ENCODE results near the gene ACSM6. TPM values are rescaled to one million over a fixed set of nuclear protein-coding genes. Genes with fewer than 3 reads are reported as not detected.

ACSM6 gene
- total RNA-seq (5.1 TPM), polyA plus RNA-seq (0.96 TPM)
- long read RNA-seq, donor 1, partial matches to known transcripts = 0 of 2 reads
- long read RNA-seq, donor 1, other reads (novel, unspliced or antisense) = 0 of 2 reads
- long read RNA-seq, donor 2 = 0 reads
- long read RNA-seq, donor 3, partial matches to known transcripts = 6 of 8 reads
- long read RNA-seq, donor 3, other reads (novel, unspliced or antisense) = 0 of 8 reads
- long read RNA-seq, donor 4 = 0 reads
- long read RNA-seq, donor 5, partial matches to known transcripts = 0 of 5 reads
- long read RNA-seq, donor 5, other reads (novel, unspliced or antisense) = 0 of 5 reads
- long read RNA-seq, donor 6, partial matches to known transcripts = 0 of 3 reads
- long read RNA-seq, donor 6, other reads (novel, unspliced or antisense) = 0 of 3 reads
- long read RNA-seq, donor 7, partial matches to known transcripts = 5 of 5 reads
- long read RNA-seq, donor 7, other reads (novel, unspliced or antisense) = 0 of 5 reads
- long read RNA-seq, donor 8, partial matches to known transcripts = 0 of 1 reads
- long read RNA-seq, donor 8, other reads (novel, unspliced or antisense) = 0 of 1 reads
- long read RNA-seq, donor 9, partial matches to known transcripts = 8 of 9 reads
- long read RNA-seq, donor 9, other reads (novel, unspliced or antisense) = 0 of 9 reads
- long read RNA-seq, donor 10 = 0 reads

GRCh38 chr10:95193944-95194343 lies at the start of gene ACSM6:
TSS of gene ACSM6 (plus strand) at chr10:95194238. CDS start at chr10:95194486, 248 bp downstream.
- peak within 1 kb of the TSS; percentile 38 to 88 for H3K27ac ChIP-seq (ENCODE audit: low read depth in 1 of 2, low read length in 1 of 2)
- H3K36me3 ChIP-seq (ENCODE audit: control insufficient read depth in 2 of 2, insufficient read depth in 2 of 2, low read length in 1 of 2) = peaks cover 0 to 2% of the 10 kb centered on the region in 2 donors
- H3K4me3 ChIP-seq (ENCODE audit: low read length in 2 of 2) = peak within 1 kb of the TSS in 1 of 2 donors; percentile 30
- H3K27me3 ChIP-seq (ENCODE audit: control insufficient read depth in 2 of 2, insufficient read depth in 1 of 2, low read length in 1 of 2) = no peaks in the 10 kb centered on the region
- peaks cover 4 to 22% of the 10 kb centered on the region in 2 donors for H3K4me1 ChIP-seq (ENCODE audit: control insufficient read depth in 2 of 2, insufficient read depth in 2 of 2, low read length in 2 of 2)
- peak in 8 of 9 donors; percentile 34 to 88 (median 72) for DNase-seq (ENCODE audit: low read depth in 6 of 9, low spot score in 9 of 9)
- no peaks in the 10 kb centered on the region for H3K9me3 ChIP-seq (ENCODE audit: control insufficient read depth in 2 of 2, insufficient read depth in 1 of 2, low read length in 1 of 2)
- 43% methylated on average over 1 of the region's 1 CpG for WGBS

GRCh38 chr10:95168694-95169093 lies 25.3 kb upstream of the ACSM6 start:
- 95% methylated on average over 4 of the region's 4 CpGs for WGBS
- H3K27ac ChIP-seq (ENCODE audit: low read depth in 1 of 2, low read length in 1 of 2) = no peak overlapping the region

GRCh38 chr10:95169522-95169921 lies 24.5 kb upstream of the ACSM6 start:
- no peaks in the 10 kb centered on the region for H3K4me1 ChIP-seq (ENCODE audit: control insufficient read depth in 2 of 2, insufficient read depth in 2 of 2, low read length in 2 of 2)
- H3K36me3 ChIP-seq (ENCODE audit: control insufficient read depth in 2 of 2, insufficient read depth in 2 of 2, low read length in 1 of 2) = no peaks in the 10 kb centered on the region
- no peak for DNase-seq (ENCODE audit: low read depth in 6 of 9, low spot score in 9 of 9)
- 98% methylated on average over 1 of the region's 1 CpG for WGBS
- no peaks in the 10 kb centered on the region for H3K27me3 ChIP-seq (ENCODE audit: control insufficient read depth in 2 of 2, insufficient read depth in 1 of 2, low read length in 1 of 2)
- H3K4me3 ChIP-seq (ENCODE audit: low read length in 2 of 2) = no peak overlapping the region
- H3K27ac ChIP-seq (ENCODE audit: low read depth in 1 of 2, low read length in 1 of 2) = no peak overlapping the region
- H3K9me3 ChIP-seq (ENCODE audit: control insufficient read depth in 2 of 2, insufficient read depth in 1 of 2, low read length in 1 of 2) = no peaks in the 10 kb centered on the region

More at GRCh38 chr10:95168694-95169093, 25.3 kb upstream of the ACSM6 start:
- Histone ChIP-seq H3K9me3 (ENCODE audit: control insufficient read depth in 2 of 2, insufficient read depth in 1 of 2, low read length in 1 of 2) (no peaks in the 10 kb centered on the region), H3K4me3 (ENCODE audit: low read length in 2 of 2) (no peak overlapping the region), H3K27me3 (ENCODE audit: control insufficient read depth in 2 of 2, insufficient read depth in 1 of 2, low read length in 1 of 2) (no peaks in the 10 kb centered on the region), H3K4me1 (ENCODE audit: control insufficient read depth in 2 of 2, insufficient read depth in 2 of 2, low read length in 2 of 2) (no peaks in the 10 kb centered on the region), H3K36me3 (ENCODE audit: control insufficient read depth in 2 of 2, insufficient read depth in 2 of 2, low read length in 1 of 2) (no peaks in the 10 kb centered on the region)
- DNase-seq (ENCODE audit: low read depth in 6 of 9, low spot score in 9 of 9) = no peak

GRCh38 chr10:95170790-95171189 lies 23.2 kb upstream of the ACSM6 start:
- no peak for DNase-seq (ENCODE audit: low read depth in 6 of 9, low spot score in 9 of 9)
- Histone ChIP-seq H3K27ac (ENCODE audit: low read depth in 1 of 2, low read length in 1 of 2) (no peak overlapping the region), H3K36me3 (ENCODE audit: control insufficient read depth in 2 of 2, insufficient read depth in 2 of 2, low read length in 1 of 2) (no peaks in the 10 kb centered on the region), H3K27me3 (ENCODE audit: control insufficient read depth in 2 of 2, insufficient read depth in 1 of 2, low read length in 1 of 2) (no peaks in the 10 kb centered on the region), H3K4me3 (ENCODE audit: low read length in 2 of 2) (no peak overlapping the region), H3K9me3 (ENCODE audit: control insufficient read depth in 2 of 2, insufficient read depth in 1 of 2, low read length in 1 of 2) (no peaks in the 10 kb centered on the region), H3K4me1 (ENCODE audit: control insufficient read depth in 2 of 2, insufficient read depth in 2 of 2, low read length in 2 of 2) (no peaks in the 10 kb centered on the region)
- 95% methylated on average over 2 of the region's 2 CpGs for WGBS

- WGBS = 94% methylated on average over 3 of the region's 3 CpGs
- H3K27ac ChIP-seq (ENCODE audit: low read depth in 1 of 2, low read length in 1 of 2) = no peak overlapping the region
- no peak overlapping the region for H3K4me3 ChIP-seq (ENCODE audit: low read length in 2 of 2)
- H3K27me3 ChIP-seq (ENCODE audit: control insufficient read depth in 2 of 2, insufficient read depth in 1 of 2, low read length in 1 of 2) = no peaks in the 10 kb centered on the region
- no peaks in the 10 kb centered on the region for H3K4me1 ChIP-seq (ENCODE audit: control insufficient read depth in 2 of 2, insufficient read depth in 2 of 2, low read length in 2 of 2)
- DNase-seq (ENCODE audit: low read depth in 6 of 9, low spot score in 9 of 9) = no peak
- no peaks in the 10 kb centered on the region for H3K9me3 ChIP-seq (ENCODE audit: control insufficient read depth in 2 of 2, insufficient read depth in 1 of 2, low read length in 1 of 2)
- no peaks in the 10 kb centered on the region for H3K36me3 ChIP-seq (ENCODE audit: control insufficient read depth in 2 of 2, insufficient read depth in 2 of 2, low read length in 1 of 2)
Observed at GRCh38 chr10:95171336-95171735, 22.7 kb upstream of the ACSM6 start.

- H3K4me3 ChIP-seq (ENCODE audit: low read length in 2 of 2) = no peak overlapping the region
- H3K9me3 ChIP-seq (ENCODE audit: control insufficient read depth in 2 of 2, insufficient read depth in 1 of 2, low read length in 1 of 2) = no peaks in the 10 kb centered on the region
- H3K4me1 ChIP-seq (ENCODE audit: control insufficient read depth in 2 of 2, insufficient read depth in 2 of 2, low read length in 2 of 2) = no peaks in the 10 kb centered on the region
- WGBS = 98% methylated on average over 1 of the region's 1 CpG
- no peaks in the 10 kb centered on the region for H3K36me3 ChIP-seq (ENCODE audit: control insufficient read depth in 2 of 2, insufficient read depth in 2 of 2, low read length in 1 of 2)
- H3K27me3 ChIP-seq (ENCODE audit: control insufficient read depth in 2 of 2, insufficient read depth in 1 of 2, low read length in 1 of 2) = no peaks in the 10 kb centered on the region
- no peak overlapping the region for H3K27ac ChIP-seq (ENCODE audit: low read depth in 1 of 2, low read length in 1 of 2)
- DNase-seq (ENCODE audit: low read depth in 6 of 9, low spot score in 9 of 9) = no peak
Observed at GRCh38 chr10:95172851-95173250, 21.2 kb upstream of the ACSM6 start.

- no peak overlapping the region for H3K4me3 ChIP-seq (ENCODE audit: low read length in 2 of 2)
- no peaks in the 10 kb centered on the region for H3K36me3 ChIP-seq (ENCODE audit: control insufficient read depth in 2 of 2, insufficient read depth in 2 of 2, low read length in 1 of 2)
- 97% methylated on average over 2 of the region's 2 CpGs for WGBS
- no peaks in the 10 kb centered on the region for H3K27me3 ChIP-seq (ENCODE audit: control insufficient read depth in 2 of 2, insufficient read depth in 1 of 2, low read length in 1 of 2)
- H3K9me3 ChIP-seq (ENCODE audit: control insufficient read depth in 2 of 2, insufficient read depth in 1 of 2, low read length in 1 of 2) = no peaks in the 10 kb centered on the region
- H3K27ac ChIP-seq (ENCODE audit: low read depth in 1 of 2, low read length in 1 of 2) = no peak overlapping the region
- DNase-seq (ENCODE audit: low read depth in 6 of 9, low spot score in 9 of 9) = no peak
- H3K4me1 ChIP-seq (ENCODE audit: control insufficient read depth in 2 of 2, insufficient read depth in 2 of 2, low read length in 2 of 2) = no peaks in the 10 kb centered on the region
Observed at GRCh38 chr10:95176101-95176500, 17.9 kb upstream of the ACSM6 start.

GRCh38 chr10:95177429-95177828 lies 16.6 kb upstream of the ACSM6 start:
- no peaks in the 10 kb centered on the region for H3K27me3 ChIP-seq (ENCODE audit: control insufficient read depth in 2 of 2, insufficient read depth in 1 of 2, low read length in 1 of 2)
- H3K27ac ChIP-seq (ENCODE audit: low read depth in 1 of 2, low read length in 1 of 2) = no peak overlapping the region
- H3K36me3 ChIP-seq (ENCODE audit: control insufficient read depth in 2 of 2, insufficient read depth in 2 of 2, low read length in 1 of 2) = no peaks in the 10 kb centered on the region
- no peaks in the 10 kb centered on the region for H3K9me3 ChIP-seq (ENCODE audit: control insufficient read depth in 2 of 2, insufficient read depth in 1 of 2, low read length in 1 of 2)
- H3K4me1 ChIP-seq (ENCODE audit: control insufficient read depth in 2 of 2, insufficient read depth in 2 of 2, low read length in 2 of 2) = no peaks in the 10 kb centered on the region
- H3K4me3 ChIP-seq (ENCODE audit: low read length in 2 of 2) = no peak overlapping the region
- DNase-seq (ENCODE audit: low read depth in 6 of 9, low spot score in 9 of 9) = no peak

- Histone ChIP-seq H3K9me3 (ENCODE audit: control insufficient read depth in 2 of 2, insufficient read depth in 1 of 2, low read length in 1 of 2) (no peaks in the 10 kb centered on the region), H3K4me3 (ENCODE audit: low read length in 2 of 2) (no peak overlapping the region), H3K4me1 (ENCODE audit: control insufficient read depth in 2 of 2, insufficient read depth in 2 of 2, low read length in 2 of 2) (no peaks in the 10 kb centered on the region), H3K27ac (ENCODE audit: low read depth in 1 of 2, low read length in 1 of 2) (no peak overlapping the region), H3K36me3 (ENCODE audit: control insufficient read depth in 2 of 2, insufficient read depth in 2 of 2, low read length in 1 of 2) (no peaks in the 10 kb centered on the region), H3K27me3 (ENCODE audit: control insufficient read depth in 2 of 2, insufficient read depth in 1 of 2, low read length in 1 of 2) (peaks cover 0 to under 1% of the 10 kb centered on the region in 2 donors)
- no peak for DNase-seq (ENCODE audit: low read depth in 6 of 9, low spot score in 9 of 9)
- 92% methylated on average over 1 of the region's 1 CpG for WGBS
Observed at GRCh38 chr10:95178266-95178665, 15.8 kb upstream of the ACSM6 start.

Data from thymus (tissue), 14 donors.